SH-SY5Y (cell line): ENCODE data around the gene MYT1.

Experiments used
- GATA2 ChIP-seq: IDR thresholded peaks from 2 replicates; pipeline ENCODE4 v1.6.1; 2011; ENCODE audit warnings: mild to moderate bottlenecking, low read depth, low read length
- GATA3 ChIP-seq: IDR thresholded peaks from 2 replicates; pipeline ENCODE4 v1.6.1; 2011; ENCODE audit warnings: low read depth, mild to moderate bottlenecking, low read length, moderate library complexity

Gene MYT1

DNA sequence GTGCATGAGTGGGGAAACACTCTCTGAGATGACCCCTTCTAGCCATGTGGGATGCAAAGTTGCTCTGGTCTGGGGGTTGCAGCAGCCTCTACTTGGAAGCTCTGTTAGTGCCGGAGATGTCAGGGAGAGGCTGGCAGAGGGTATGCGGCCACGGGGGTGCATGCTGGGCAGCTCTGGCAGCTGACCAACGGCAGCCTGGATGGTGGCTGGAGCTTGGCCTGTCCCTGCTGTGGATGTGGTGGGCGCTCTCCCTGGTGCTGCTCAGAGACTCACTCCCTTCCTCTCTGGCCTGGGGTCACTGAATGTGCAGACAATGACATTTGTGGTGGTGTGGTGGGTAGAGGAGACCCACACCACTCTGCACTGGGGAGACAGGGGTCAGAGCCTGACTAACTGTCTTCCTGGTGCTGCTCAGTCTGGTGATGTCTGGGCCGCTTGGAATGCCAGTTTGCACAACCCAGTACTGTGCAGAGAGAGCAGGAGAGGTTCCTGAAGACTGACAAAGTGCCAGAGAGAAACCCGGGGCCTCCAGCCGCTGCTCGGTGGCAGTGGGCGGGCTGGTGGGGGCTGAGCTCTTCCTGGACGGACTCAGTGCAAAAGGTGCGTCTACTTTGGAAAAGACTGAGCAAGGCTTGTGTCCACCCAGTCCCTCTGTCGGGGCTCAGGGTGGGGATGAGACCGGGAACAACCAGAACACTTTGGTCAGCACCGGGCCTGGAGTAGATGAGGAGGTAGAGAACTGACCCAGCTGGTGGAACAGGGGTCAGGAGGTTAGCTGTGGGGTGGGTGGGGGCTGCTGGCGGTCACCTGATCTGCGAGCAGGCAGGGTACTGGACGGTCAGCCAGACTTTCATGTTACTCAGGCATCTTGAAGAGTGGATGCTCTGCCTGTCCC, 2.7 kb downstream of the MYT1 start:
- TF ChIP-seq GATA3: no peak
- no peak for TF ChIP-seq GATA2

DNA sequence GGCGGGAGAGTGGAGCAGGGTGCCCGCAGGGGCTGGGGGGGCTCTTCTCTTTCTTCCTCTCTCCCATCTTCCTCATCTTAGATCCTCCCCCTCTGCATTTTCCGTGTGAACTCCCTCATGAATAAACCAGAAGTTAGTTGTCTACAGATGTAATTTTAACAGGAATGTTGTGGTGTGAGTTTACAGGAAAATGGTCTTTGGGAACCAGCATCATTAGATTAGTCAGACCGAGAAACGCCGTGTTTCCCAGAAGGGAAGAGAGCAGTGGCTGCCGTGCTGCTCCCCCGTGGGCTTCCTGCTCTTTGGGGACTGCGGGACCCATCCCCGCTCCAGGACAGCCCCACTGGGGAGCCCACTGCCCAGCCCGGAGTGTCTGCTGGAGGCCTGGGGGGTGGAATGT, 3.4 kb downstream of the MYT1 start:
- no peak for TF ChIP-seq GATA3
- TF ChIP-seq GATA2: no peak

DNA sequence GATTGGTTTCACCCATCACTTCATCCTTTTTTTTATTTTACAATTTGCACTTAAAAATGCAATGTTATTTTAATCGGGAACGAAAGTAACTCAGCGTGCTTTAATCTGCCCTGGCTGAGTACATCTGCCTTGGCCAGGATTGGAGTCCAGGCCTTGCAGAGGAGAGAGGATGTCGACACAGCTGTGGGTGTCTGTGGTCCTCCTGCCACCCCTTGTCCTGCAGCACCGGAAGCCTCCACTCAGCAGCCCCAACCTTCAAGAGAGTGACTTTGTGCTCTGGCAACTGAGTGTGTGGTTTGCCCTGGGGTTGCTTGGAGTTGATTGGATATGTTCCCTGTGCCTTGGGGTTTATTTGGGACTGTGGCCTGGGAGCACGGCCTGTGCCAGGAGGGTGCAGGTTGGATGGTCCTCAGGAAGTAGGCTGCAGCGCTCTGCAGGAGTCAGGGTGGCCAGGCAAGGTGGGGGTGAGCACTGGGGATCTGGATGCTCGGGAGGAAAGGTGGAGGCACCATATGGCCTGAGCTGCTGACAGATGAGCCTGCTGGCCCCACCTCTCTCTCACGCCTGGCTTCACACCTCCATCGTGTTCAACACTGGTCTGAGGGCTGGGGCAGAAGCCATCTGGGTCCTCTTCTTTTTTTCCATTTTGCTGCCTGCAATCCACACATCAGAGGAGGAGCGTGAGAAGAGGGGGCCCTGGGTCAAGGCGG, 4.3 kb downstream of the MYT1 start:
- no peak for TF ChIP-seq GATA3

DNA sequence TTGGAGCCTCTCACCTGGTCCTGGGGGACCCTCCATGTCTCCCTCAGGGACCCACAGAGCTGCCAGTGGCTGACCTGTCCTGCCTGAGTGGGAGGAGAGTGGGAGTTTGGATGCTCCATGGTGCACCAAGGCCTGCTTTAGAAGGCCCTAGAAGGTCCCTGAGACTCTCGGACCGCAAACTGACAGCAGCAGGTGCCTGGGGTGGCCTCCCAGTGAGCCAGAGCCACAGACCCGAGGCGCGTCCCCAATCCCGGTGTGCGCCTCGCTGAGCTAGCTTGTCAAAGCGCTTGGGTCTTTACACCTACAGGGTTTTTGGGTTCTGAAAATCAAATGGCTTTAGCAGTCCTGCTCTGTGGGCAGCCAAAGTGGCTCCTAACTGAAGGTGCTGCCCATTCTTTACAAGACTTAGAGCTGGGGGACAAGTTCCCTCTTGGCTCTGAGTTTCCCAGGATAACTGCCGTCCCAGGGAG, 4.9 kb downstream of the MYT1 start:
- no peak for TF ChIP-seq GATA2
- TF ChIP-seq GATA3: no peak

DNA sequence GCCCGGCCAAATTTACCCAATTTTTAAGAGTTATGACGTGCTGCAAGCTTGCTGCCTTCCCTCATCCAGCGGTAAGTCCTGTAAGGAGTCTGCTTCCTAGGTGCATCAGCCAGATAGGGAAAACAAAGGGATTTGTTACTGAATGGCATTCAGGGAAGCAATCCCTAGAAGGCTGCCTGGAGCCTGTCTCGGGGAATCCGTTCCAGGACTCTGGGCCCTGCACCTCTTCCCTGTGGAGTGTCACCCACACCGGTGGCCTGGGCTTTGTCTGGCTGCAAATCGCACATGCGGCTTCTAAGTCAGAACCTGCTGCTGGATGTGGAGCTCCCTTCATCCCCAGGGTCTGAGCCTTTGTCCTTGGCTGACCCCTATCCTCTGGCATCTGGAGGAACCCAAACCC, 7.0 kb downstream of the MYT1 start:
- no peak for TF ChIP-seq GATA2
- TF ChIP-seq GATA3: no peak

DNA sequence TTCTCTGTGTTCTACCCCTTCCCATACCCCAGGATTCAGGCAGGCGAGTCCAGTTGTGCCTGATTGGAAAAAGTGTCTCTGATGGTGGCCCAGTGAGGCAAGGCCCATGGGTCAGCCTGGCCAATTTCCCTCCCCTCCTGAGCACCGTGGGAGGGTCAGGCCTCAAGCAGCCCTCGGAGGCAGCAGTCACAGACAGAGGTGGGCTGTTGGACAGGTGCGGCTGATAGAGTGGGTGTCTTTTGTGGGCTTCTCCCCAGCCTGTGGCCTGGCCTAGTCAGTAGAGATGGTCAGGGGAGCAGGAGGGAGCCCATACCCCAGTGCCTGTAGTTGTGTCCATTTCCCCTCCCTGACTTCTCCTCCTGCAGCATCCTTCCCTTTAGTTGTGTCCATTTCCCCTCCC, 8.9 kb downstream of the MYT1 start:
- TF ChIP-seq GATA3: no peak
- no peak for TF ChIP-seq GATA2

DNA sequence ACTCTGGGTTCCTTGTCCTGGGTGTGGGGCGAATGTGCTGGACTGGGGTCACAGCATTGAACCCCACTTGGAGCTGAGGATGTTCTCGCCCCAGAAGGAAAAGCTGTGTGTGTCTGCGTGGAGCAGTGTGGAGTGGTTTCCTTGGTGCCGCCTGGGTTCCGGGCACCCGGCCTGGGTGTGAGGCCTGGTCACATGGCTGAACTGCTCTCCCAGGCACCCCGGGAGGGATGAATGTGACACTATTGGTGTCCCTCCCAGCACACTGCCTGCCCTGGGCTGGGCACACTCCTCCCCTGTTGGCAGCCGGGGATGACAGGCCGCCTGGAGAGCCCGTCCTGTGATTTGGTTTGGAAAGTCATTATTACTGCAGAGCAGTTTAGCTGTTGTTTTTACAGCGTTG, 12.3 kb downstream of the MYT1 start:
- TF ChIP-seq GATA3 (no peak), GATA2 (no peak)

DNA sequence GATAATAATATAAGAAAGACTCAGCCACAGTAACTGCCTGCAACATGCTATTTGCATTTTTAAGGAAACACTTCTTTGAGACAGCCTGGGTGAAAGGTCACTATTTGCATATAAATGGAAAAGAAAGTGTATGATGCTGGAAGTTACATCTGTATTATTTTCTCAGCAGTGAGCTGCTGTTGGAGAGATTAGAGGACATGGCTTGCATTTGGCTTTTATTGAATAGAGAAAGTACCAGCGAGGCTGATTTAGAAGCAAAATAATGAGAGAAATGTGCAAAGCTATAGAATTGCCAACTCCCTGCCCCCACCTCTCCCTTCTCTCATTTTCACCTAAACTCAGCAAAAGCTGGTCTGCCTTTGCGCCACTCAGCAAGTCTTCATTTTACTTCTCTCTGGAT, 12.7 kb downstream of the MYT1 start:
- TF ChIP-seq GATA2 (no peak), GATA3 (no peak)

DNA sequence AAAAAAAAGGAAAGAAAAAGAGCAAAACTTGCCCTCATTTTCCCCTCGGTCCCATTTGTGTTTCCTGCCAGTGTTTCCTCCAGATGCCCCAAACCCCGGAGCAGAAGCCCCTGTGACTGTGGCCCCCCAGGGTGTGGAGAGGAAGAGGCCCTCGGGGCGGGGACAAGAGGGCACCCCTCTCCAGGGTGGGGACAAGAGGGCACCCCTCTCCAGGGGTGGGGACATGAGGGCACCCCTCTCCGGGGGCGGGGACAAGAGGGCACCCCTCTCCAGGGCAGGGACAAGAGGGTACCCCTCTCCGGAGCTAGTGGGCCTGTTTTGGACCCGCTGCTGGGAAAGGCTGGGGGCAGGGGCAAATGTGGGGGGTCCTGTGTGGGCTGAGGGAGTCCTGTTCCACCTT, 13.1 kb downstream of the MYT1 start:
- no peak for TF ChIP-seq GATA2
- TF ChIP-seq GATA3: no peak

DNA sequence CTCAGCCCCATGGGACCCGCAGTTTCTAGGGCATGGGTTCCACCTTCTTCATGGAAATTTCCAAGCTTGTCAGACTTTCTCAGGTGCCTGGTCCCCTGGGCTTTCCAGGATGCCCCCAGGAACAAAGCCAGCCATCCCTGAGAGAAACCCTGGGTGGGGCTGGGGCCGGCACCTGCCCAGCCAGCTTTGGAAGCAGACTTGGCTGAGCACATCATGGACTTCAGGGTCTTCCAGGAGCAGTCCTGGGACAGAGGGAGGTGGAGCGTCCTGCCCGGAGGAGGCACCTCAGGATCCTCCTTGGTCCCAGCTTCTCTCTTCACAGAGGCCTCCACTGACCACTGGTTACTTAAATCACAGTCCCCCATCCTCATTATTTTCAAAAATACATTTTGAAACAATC, 13.5 kb downstream of the MYT1 start:
- TF ChIP-seq GATA3 (no peak), GATA2 (no peak)

DNA sequence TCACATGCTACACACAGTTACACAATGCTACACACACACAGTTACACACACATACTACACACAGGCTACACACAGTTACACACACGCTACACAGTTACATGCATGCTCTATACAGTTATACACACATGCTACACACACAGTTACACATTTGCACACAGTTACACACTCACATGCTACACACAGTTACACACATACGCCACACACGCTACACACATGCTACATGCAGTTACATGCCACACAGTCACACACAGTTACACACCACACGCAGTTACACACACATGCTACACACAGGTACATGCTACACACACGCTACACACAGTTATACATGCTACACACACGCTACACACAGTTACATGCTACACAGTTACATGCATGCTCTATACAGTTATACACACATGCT, 15.6 kb downstream of the MYT1 start:
- TF ChIP-seq GATA2: no peak
- no peak for TF ChIP-seq GATA3

DNA sequence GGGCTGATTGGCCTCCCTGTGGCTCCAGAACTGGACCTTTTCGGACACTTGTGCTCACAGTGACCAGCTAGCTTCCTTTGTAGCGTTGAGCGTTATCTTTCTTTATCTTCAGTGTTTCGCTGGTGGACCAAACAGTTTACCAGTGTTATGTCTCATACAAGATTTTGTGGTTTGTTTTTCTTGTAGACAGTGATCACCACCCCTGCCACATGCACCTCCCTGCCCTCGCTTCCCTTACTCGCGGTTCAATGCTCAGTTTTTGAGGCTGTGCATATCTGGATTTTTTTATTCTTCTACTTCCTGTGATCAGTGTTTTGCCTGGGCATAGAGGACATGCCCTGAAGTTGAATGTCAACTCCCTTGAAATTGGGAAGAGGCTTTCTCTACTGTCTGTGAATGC, 16.4 kb downstream of the MYT1 start:
- TF ChIP-seq GATA3 (no peak), GATA2 (no peak)

DNA sequence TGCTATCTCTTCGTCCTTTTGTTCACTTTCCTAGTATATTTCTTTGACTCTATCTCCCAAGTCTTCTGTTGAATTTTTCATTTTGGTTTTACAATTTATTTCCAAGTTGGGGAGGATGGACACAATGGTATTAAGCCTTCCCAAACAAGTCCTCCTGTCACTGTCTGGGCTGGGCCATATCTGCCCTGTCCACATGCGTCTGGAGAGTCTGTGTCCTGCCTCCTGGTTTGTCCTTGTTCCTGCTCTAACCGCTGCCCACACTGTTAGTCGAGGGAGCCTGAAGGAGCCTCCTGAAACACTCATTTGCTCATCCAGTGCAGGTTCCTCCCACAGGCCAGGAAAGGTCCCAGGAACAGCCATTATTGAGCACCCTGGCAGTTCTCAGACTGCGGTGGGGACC, 17.1 kb downstream of the MYT1 start:
- TF ChIP-seq GATA3: no peak
- TF ChIP-seq GATA2: no peak

DNA sequence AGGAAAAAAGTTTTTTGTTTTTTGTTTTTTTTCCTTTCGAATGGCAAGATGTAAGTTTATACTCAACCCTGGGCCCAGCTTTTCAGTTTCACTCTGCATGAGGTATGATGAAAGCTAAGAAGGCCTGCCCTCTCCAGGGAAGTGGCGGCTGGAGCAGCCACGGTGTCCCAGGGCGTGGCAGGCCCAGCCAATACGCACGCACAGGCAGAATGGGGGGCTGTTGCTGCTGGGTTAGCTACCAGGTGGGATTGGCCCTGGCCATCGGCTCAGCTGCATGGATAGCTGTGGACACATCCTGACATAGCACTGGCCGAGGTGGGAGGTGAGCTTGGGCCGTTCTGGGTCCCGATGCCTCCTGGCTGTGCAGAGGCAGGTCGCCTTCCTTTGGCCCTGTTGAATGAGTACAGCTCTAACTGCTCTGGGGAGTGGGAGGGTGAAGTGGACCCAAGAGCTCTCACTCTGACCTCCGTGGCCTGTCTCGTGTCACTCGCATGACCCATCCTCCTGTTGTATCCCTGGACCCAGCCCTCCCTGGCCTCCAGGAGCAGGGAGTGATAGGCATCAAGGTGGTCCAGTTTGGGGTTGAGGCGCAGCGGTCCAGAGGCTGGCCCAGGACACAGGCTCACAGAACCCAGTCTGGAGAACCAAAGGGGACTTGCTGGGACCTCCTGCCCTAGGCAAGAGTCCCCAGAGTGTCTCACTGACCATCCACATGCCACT, 18.1 kb downstream of the MYT1 start:
- TF ChIP-seq GATA3 (no peak), GATA2 (no peak)
